OCI-LY7 (cell line): ENCODE data around the gene CNTLN.

Source experiments
- EZH2phosphoT487 ChIP-seq: fragments of 200-600 bp; sonication (generic); IDR thresholded peaks from 2 replicates; pipeline ENCODE4 v1.6.1; 2018; ENCODE audit warnings: low read depth, borderline replicate concordance, mild to moderate bottlenecking, mixed run types, antibody characterized with exemption, low read length, moderate library complexity, mixed read lengths
- TF ChIP-seq, protein P1 (sequence below): fragments of 200-600 bp; sonication (generic); conservative IDR thresholded peaks from 2 replicates; pipeline ENCODE4 v1.5.1; 2014; ENCODE audit warnings: mild to moderate bottlenecking, antibody characterized with exemption, low read length, moderate library complexity, mixed read lengths

DNA sequence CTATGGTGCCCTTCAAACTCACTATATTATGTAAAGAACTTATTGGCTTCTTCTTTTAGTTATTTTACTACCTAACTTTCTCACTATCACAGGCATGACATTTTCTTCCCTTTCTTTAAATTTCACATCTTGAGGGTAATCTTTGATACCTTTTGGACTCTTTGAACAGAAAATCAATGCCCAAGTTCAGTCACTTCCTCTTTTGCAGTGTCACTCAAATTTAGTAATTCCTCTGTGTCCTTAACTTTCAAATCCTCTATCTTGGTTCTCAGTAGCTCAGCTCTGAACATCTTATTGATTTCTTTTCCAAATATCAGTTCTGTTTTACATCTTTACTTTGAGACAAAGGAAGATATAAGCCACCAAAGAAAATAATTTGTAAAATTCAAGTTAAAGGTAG is 25.5 kb downstream of the CNTLN start:
- TF ChIP-seq, protein P1, sequence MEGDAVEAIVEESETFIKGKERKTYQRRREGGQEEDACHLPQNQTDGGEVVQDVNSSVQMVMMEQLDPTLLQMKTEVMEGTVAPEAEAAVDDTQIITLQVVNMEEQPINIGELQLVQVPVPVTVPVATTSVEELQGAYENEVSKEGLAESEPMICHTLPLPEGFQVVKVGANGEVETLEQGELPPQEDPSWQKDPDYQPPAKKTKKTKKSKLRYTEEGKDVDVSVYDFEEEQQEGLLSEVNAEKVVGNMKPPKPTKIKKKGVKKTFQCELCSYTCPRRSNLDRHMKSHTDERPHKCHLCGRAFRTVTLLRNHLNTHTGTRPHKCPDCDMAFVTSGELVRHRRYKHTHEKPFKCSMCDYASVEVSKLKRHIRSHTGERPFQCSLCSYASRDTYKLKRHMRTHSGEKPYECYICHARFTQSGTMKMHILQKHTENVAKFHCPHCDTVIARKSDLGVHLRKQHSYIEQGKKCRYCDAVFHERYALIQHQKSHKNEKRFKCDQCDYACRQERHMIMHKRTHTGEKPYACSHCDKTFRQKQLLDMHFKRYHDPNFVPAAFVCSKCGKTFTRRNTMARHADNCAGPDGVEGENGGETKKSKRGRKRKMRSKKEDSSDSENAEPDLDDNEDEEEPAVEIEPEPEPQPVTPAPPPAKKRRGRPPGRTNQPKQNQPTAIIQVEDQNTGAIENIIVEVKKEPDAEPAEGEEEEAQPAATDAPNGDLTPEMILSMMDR: no peak
- TF ChIP-seq EZH2phosphoT487: no peak
